ENCODE measurements around the gene SCLT1.

The SCLT1 gene

DNA sequence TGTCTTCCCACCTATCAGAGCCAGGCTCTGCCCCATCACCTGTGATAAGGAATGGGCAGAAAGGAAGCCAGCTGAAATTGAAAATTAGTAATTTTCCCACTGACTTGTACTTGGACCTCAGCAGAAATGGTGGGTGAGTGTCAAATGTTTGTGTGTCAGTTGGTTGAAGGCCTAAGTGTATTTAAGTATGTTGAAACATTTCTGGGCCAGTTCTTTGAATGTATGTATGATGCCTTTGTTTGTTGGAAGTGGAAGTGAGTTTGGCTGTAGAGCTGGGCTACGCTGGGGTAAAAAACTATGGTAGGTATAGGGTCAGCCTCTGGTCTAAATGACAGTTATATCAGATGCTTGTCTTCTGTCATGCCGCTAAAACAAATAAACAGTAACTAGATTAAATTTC lies 256.1 kb downstream of the SCLT1 start:
- DNase-seq, result no peak

DNA sequence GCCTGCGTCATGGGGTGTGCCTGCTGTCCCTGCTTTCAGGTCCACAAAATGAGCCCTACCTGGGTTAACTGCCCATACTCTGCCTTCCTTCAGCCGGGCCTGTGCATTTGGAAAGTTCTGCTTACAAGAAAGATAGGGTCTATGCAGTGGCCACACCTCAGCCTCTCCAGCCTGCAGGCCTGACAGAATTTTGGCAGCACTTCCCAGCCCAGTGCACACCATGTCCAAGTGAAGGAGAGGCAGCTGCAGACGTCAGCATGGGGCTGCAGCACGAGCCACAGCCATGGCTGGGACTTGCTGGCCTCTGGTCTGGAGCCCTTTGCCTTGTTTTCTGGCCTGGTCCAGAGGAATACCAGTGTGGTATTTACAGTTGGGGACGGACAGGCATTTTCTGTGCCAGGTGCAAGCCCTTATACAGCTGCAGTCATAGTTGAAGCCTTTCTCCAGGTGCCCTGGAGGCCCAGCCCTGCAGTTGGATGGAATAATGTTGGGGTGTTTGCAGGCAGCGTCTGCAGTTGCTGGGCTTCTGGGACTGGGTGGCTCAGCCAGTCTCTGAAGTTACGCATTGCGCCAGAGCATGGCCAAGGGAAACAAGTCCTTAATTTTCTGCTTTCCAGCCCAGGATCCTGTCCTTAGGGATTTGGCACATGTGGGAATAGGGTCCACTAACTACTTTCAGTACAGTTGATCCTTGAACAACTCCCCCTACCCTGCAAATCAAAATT lies 257.7 kb downstream of the SCLT1 start:
- DNase-seq, result no peak
